GM23338 (cell line): ENCODE measurements around the gene PLA2G4F. TPM values are rescaled to one million over a fixed set of nuclear protein-coding genes. Genes with fewer than 3 reads are reported as not detected.

ENCODE experiments used
- ATAC-seq: fragments of 200-7000 bp; cut with Tn5 transposase; 3 replicates; pipeline ENCODE4 v1.9.1; 2020
- DNase-seq: peaks from one replicate; pipeline ENCODE4 v3.0.0-alpha.2; 2015; ENCODE audit warnings: low spot score
- H2AFZ ChIP-seq: fragments of 200-600 bp; sonication (generic); 2 replicates; pipeline ENCODE4 v1.8.0; 2016; ENCODE audit warnings: antibody characterized with exemption, mild to moderate bottlenecking, moderate library complexity
- H3F3A ChIP-seq: fragments of 200-600 bp; sonication (generic); replicated peaks from 2 replicates; pipeline ENCODE4 v1.8.0; 2017; ENCODE audit warnings: antibody characterized with exemption, mixed run types, low read depth
- H3K27ac ChIP-seq: fragments of 200-600 bp; sonication (generic); 2 replicates; pipeline ENCODE4 v1.6.1; 2016; ENCODE audit warnings: low read depth
- H3K27me3 ChIP-seq: fragments of 200-600 bp; sonication (generic); 2 replicates; pipeline ENCODE4 v1.8.0; 2016; ENCODE audit warnings: mild to moderate bottlenecking, mixed run types, moderate library complexity; ENCODE audit not compliant: insufficient read depth
- H3K36me3 ChIP-seq: fragments of 200-600 bp; sonication (generic); 2 replicates; pipeline ENCODE4 v1.8.0; 2016; ENCODE audit warnings: mild to moderate bottlenecking; ENCODE audit not compliant: insufficient read depth
- H3K4me1 ChIP-seq: fragments of 200-600 bp; sonication (generic); 2 replicates; pipeline ENCODE4 v1.8.0; 2016; ENCODE audit warnings: mild to moderate bottlenecking, moderate library complexity; ENCODE audit not compliant: insufficient read depth
- H3K4me2 ChIP-seq: fragments of 200-600 bp; sonication (generic); 2 replicates; pipeline ENCODE4 v1.7.1; 2017; ENCODE audit warnings: mixed run types
- H3K4me3 ChIP-seq: fragments of 200-600 bp; sonication (generic); 2 replicates; pipeline ENCODE4 v1.6.1; 2016; ENCODE audit warnings: mixed run types
- H3K79me2 ChIP-seq: fragments of 200-600 bp; sonication (generic); replicated peaks from 2 replicates; pipeline ENCODE4 v1.8.0; 2017; ENCODE audit warnings: mild to moderate bottlenecking; ENCODE audit not compliant: insufficient read depth
- H3K9me2 ChIP-seq: fragments of 200-600 bp; sonication (generic); 2 replicates; pipeline ENCODE4 v1.8.0; 2017; ENCODE audit not compliant: insufficient read depth
- H4K20me1 ChIP-seq: fragments of 200-600 bp; sonication (generic); replicated peaks from 2 replicates; pipeline ENCODE4 v1.8.0; 2017; ENCODE audit warnings: mild to moderate bottlenecking; ENCODE audit not compliant: insufficient read depth
- H3K27ac Mint-ChIP-seq: 2 replicates; pipeline ENCODE4 v1.8.0; 2020; ENCODE audit warnings: inconsistent platforms, mild to moderate bottlenecking, moderate library complexity, mixed read lengths
- H3K27me3 Mint-ChIP-seq: 3 replicates; pipeline ENCODE4 v1.8.0; 2022; ENCODE audit warnings: low read depth, mild to moderate bottlenecking, moderate library complexity, mixed read lengths, inconsistent platforms; ENCODE audit not compliant: insufficient read depth, poor library complexity
- H3K36me3 Mint-ChIP-seq: 3 replicates; pipeline ENCODE4 v1.8.0; 2021; ENCODE audit warnings: low read depth, mild to moderate bottlenecking, inconsistent platforms, moderate library complexity, mixed read lengths
- H3K4me1 Mint-ChIP-seq: 3 replicates; pipeline ENCODE4 v1.8.0; 2020; ENCODE audit warnings: mild to moderate bottlenecking, inconsistent platforms, mixed read lengths
- H3K4me3 Mint-ChIP-seq: 3 replicates; pipeline ENCODE4 v1.8.0; 2021; ENCODE audit warnings: moderate library complexity, mild to moderate bottlenecking, inconsistent platforms, mixed read lengths
- H3K9me3 Mint-ChIP-seq: 3 replicates; pipeline ENCODE4 v1.8.0; 2020; ENCODE audit warnings: moderate library complexity, mild to moderate bottlenecking, inconsistent platforms, mixed read lengths
- CREB1 ChIP-seq: fragments of 250-450 bp; sonication (Bioruptor Pico); IDR thresholded peaks from 2 replicates; pipeline ENCODE4 v1.5.0; 2020; ENCODE audit warnings: low read depth, mild to moderate bottlenecking, moderate library complexity
- EZH2 ChIP-seq: fragments of 200-600 bp; sonication (generic); IDR thresholded peaks from one replicate; pipeline ENCODE4 v1.8.0; 2017; ENCODE audit warnings: antibody characterized with exemption, mild to moderate bottlenecking, low read depth; ENCODE audit not compliant: unreplicated experiment
- EZH2phosphoT487 ChIP-seq: fragments of 200-600 bp; sonication (generic); IDR thresholded peaks from one replicate; pipeline ENCODE4 v1.8.1; 2018; ENCODE audit warnings: antibody characterized with exemption; ENCODE audit not compliant: unreplicated experiment
- JUNB ChIP-seq: IDR thresholded peaks from one replicate; pipeline ENCODE4 v1.6.1; 2016; ENCODE audit warnings: antibody characterized with exemption; ENCODE audit not compliant: unreplicated experiment
- NANOG ChIP-seq: IDR thresholded peaks from 2 replicates; pipeline ENCODE4 v1.6.1; 2016; ENCODE audit warnings: antibody characterized with exemption, borderline replicate concordance
- POLR2AphosphoS5 ChIP-seq: IDR thresholded peaks from 2 replicates; pipeline ENCODE4 v1.6.1; 2016; ENCODE audit warnings: antibody characterized with exemption, low read depth
- STAT1 ChIP-seq: IDR thresholded peaks from one replicate; pipeline ENCODE4 v1.6.1; 2016; ENCODE audit warnings: antibody characterized with exemption; ENCODE audit not compliant: unreplicated experiment
- ZNF114 ChIP-seq: fragments of 250-450 bp; sonication (Bioruptor Pico); IDR thresholded peaks from 2 replicates; pipeline ENCODE4 v1.5.0; 2020; ENCODE audit warnings: mild to moderate bottlenecking, moderate library complexity
- ZNF331 ChIP-seq: fragments of 250-450 bp; sonication (Bioruptor Pico); IDR thresholded peaks from 2 replicates; pipeline ENCODE4 v1.5.0; 2020; ENCODE audit warnings: low read depth, mild to moderate bottlenecking, moderate library complexity
- polyA plus RNA-seq: library from polyadenylated mRNA; unstranded; fragments of >200 nt; fragmentation: Nextera tagmentation; extraction: Ambion mirVana; gene quantifications from 2 replicates; pipeline ENCODE4 v1.2.1, GENCODE V29; 2016
- total RNA-seq: library from RNA; depleted of rRNA; stranded (reverse); fragments of >200 nt; shearing (Covaris generic); gene quantifications from 2 replicates; pipeline ENCODE4 v1.2.3, GENCODE V29; 2014
- TF ChIP-seq, protein P1 (sequence below): fragments of 250-450 bp; sonication (Bioruptor Pico); IDR thresholded peaks from 2 replicates; pipeline ENCODE4 v1.5.0; 2020; ENCODE audit warnings: mild to moderate bottlenecking, moderate library complexity
- TF ChIP-seq, protein P2 (sequence below): IDR thresholded peaks from one replicate; pipeline ENCODE4 v1.6.1; 2018; ENCODE audit warnings: antibody characterized with exemption; ENCODE audit not compliant: unreplicated experiment
- TF ChIP-seq, protein P3 (sequence below): IDR thresholded peaks from 2 replicates; pipeline ENCODE4 v1.6.1; 2016; ENCODE audit warnings: antibody characterized with exemption
- TF ChIP-seq, protein P4 (sequence below), 2 experiments: fragments of 200-600 bp in 1 of 2; sonication (generic) in 1 of 2; conservative IDR thresholded peaks; 2 replicates each; pipeline versions ENCODE4 v1.5.1 to v1.6.1; 2016 to 2017; ENCODE audit warnings: antibody characterized with exemption in 2 of 2, low read depth in 2 of 2, mild to moderate bottlenecking in 2 of 2, moderate library complexity in 1 of 2

PLA2G4F gene
- total and polyA plus RNA-seq, 2 experiments from 2014 or later: not detected

DNA sequence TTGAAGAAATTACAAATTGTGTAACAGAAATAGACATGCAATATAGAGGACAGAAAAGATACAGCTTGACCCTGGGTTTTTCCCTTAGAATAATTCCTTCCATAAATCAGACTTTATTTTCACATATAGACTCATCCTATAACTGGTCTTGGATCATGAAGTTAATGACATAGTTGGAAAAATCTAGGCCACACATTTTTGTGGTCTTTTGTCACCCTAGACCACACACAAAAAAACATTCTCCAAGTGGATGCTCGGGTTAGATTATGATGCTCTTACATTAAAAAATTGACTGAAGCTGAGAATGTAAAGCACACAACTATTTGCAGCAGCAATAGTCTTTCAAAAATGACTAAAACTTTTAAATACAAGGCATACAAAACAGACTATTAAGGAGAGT lies 54.6 kb downstream of the PLA2G4F start:
- no peaks in the 10 kb centered on the region for H4K20me1 ChIP-seq
- Mint-ChIP-seq H3K4me1 (no peaks in the 10 kb centered on the region; the same call in 2 of the 3 replicates), H3K36me3 (no peaks in the 10 kb centered on the region), H3K9me3 (no peaks in the 10 kb centered on the region), H3K4me3 (no peak overlapping the region), H3K27ac (no peak overlapping the region), H3K27me3 (no peaks in the 10 kb centered on the region)
- H3K79me2 ChIP-seq: no peaks in the 10 kb centered on the region
- H3K4me1 ChIP-seq: no peaks in the 10 kb centered on the region
- H3K36me3 ChIP-seq: no peaks in the 10 kb centered on the region
- H3K9me2 ChIP-seq: no peaks in the 10 kb centered on the region
- no peaks in the 10 kb centered on the region for H3F3A ChIP-seq
- ATAC-seq: no peak
- no peaks in the 10 kb centered on the region for H3K27me3 ChIP-seq
- no peak for TF ChIP-seq CREB1
- no peak for TF ChIP-seq EZH2
- TF ChIP-seq STAT1: no peak
- TF ChIP-seq ZNF331: no peak
- TF ChIP-seq, protein P1, sequence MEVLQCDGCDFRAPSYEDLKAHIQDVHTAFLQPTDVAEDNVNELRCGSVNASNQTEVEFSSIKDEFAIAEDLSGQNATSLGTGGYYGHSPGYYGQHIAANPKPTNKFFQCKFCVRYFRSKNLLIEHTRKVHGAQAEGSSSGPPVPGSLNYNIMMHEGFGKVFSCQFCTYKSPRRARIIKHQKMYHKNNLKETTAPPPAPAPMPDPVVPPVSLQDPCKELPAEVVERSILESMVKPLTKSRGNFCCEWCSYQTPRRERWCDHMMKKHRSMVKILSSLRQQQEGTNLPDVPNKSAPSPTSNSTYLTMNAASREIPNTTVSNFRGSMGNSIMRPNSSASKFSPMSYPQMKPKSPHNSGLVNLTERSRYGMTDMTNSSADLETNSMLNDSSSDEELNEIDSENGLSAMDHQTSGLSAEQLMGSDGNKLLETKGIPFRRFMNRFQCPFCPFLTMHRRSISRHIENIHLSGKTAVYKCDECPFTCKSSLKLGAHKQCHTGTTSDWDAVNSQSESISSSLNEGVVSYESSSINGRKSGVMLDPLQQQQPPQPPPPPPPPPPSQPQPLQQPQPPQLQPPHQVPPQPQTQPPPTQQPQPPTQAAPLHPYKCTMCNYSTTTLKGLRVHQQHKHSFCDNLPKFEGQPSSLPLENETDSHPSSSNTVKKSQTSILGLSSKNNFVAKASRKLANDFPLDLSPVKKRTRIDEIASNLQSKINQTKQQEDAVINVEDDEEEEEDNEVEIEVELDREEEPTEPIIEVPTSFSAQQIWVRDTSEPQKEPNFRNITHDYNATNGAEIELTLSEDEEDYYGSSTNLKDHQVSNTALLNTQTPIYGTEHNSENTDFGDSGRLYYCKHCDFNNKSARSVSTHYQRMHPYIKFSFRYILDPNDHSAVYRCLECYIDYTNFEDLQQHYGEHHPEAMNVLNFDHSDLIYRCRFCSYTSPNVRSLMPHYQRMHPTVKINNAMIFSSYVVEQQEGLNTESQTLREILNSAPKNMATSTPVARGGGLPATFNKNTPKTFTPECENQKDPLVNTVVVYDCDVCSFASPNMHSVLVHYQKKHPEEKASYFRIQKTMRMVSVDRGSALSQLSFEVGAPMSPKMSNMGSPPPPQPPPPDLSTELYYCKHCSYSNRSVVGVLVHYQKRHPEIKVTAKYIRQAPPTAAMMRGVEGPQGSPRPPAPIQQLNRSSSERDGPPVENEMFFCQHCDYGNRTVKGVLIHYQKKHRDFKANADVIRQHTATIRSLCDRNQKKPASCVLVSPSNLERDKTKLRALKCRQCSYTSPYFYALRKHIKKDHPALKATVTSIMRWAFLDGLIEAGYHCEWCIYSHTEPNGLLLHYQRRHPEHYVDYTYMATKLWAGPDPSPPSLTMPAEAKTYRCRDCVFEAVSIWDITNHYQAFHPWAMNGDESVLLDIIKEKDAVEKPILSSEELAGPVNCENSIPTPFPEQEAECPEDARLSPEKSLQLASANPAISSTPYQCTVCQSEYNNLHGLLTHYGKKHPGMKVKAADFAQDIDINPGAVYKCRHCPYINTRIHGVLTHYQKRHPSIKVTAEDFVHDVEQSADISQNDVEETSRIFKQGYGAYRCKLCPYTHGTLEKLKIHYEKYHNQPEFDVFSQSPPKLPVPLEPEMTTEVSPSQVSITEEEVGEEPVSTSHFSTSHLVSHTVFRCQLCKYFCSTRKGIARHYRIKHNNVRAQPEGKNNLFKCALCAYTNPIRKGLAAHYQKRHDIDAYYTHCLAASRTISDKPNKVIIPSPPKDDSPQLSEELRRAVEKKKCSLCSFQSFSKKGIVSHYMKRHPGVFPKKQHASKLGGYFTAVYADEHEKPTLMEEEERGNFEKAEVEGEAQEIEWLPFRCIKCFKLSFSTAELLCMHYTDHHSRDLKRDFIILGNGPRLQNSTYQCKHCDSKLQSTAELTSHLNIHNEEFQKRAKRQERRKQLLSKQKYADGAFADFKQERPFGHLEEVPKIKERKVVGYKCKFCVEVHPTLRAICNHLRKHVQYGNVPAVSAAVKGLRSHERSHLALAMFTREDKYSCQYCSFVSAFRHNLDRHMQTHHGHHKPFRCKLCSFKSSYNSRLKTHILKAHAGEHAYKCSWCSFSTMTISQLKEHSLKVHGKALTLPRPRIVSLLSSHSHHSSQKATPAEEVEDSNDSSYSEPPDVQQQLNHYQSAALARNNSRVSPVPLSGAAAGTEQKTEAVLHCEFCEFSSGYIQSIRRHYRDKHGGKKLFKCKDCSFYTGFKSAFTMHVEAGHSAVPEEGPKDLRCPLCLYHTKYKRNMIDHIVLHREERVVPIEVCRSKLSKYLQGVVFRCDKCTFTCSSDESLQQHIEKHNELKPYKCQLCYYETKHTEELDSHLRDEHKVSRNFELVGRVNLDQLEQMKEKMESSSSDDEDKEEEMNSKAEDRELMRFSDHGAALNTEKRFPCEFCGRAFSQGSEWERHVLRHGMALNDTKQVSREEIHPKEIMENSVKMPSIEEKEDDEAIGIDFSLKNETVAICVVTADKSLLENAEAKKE: no peak
- TF ChIP-seq POLR2AphosphoS5: no peak
- TF ChIP-seq, protein P2, sequence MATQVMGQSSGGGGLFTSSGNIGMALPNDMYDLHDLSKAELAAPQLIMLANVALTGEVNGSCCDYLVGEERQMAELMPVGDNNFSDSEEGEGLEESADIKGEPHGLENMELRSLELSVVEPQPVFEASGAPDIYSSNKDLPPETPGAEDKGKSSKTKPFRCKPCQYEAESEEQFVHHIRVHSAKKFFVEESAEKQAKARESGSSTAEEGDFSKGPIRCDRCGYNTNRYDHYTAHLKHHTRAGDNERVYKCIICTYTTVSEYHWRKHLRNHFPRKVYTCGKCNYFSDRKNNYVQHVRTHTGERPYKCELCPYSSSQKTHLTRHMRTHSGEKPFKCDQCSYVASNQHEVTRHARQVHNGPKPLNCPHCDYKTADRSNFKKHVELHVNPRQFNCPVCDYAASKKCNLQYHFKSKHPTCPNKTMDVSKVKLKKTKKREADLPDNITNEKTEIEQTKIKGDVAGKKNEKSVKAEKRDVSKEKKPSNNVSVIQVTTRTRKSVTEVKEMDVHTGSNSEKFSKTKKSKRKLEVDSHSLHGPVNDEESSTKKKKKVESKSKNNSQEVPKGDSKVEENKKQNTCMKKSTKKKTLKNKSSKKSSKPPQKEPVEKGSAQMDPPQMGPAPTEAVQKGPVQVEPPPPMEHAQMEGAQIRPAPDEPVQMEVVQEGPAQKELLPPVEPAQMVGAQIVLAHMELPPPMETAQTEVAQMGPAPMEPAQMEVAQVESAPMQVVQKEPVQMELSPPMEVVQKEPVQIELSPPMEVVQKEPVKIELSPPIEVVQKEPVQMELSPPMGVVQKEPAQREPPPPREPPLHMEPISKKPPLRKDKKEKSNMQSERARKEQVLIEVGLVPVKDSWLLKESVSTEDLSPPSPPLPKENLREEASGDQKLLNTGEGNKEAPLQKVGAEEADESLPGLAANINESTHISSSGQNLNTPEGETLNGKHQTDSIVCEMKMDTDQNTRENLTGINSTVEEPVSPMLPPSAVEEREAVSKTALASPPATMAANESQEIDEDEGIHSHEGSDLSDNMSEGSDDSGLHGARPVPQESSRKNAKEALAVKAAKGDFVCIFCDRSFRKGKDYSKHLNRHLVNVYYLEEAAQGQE: no peak
- TF ChIP-seq, protein P3, sequence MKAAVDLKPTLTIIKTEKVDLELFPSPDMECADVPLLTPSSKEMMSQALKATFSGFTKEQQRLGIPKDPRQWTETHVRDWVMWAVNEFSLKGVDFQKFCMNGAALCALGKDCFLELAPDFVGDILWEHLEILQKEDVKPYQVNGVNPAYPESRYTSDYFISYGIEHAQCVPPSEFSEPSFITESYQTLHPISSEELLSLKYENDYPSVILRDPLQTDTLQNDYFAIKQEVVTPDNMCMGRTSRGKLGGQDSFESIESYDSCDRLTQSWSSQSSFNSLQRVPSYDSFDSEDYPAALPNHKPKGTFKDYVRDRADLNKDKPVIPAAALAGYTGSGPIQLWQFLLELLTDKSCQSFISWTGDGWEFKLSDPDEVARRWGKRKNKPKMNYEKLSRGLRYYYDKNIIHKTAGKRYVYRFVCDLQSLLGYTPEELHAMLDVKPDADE: no peak
- TF ChIP-seq, protein P4, sequence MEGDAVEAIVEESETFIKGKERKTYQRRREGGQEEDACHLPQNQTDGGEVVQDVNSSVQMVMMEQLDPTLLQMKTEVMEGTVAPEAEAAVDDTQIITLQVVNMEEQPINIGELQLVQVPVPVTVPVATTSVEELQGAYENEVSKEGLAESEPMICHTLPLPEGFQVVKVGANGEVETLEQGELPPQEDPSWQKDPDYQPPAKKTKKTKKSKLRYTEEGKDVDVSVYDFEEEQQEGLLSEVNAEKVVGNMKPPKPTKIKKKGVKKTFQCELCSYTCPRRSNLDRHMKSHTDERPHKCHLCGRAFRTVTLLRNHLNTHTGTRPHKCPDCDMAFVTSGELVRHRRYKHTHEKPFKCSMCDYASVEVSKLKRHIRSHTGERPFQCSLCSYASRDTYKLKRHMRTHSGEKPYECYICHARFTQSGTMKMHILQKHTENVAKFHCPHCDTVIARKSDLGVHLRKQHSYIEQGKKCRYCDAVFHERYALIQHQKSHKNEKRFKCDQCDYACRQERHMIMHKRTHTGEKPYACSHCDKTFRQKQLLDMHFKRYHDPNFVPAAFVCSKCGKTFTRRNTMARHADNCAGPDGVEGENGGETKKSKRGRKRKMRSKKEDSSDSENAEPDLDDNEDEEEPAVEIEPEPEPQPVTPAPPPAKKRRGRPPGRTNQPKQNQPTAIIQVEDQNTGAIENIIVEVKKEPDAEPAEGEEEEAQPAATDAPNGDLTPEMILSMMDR (conservative IDR thresholded peaks at IDR 0.05; ENCODE audit: low read depth in 2 of 2): no peak
- TF ChIP-seq ZNF114 (CRISPR knock-in tag): no peak
- TF ChIP-seq JUNB: no peak
- TF ChIP-seq NANOG: no peak
- no peak for TF ChIP-seq EZH2phosphoT487
- H3K27ac ChIP-seq: no peak overlapping the region
- no peak overlapping the region for H2AFZ ChIP-seq
- no peak overlapping the region for H3K4me2 ChIP-seq
- no peak for DNase-seq
- H3K4me3 ChIP-seq: no peak overlapping the region
